GM23338 (cell line): ENCODE measurements around the gene CHSY1. TPM values are rescaled to one million over a fixed set of nuclear protein-coding genes. Genes with fewer than 3 reads are reported as not detected.

Source experiments
- ATAC-seq: fragments of 200-7000 bp; cut with Tn5 transposase; 3 replicates; pipeline ENCODE4 v1.9.1; 2020
- DNase-seq: peaks from one replicate; pipeline ENCODE4 v3.0.0-alpha.2; 2015; ENCODE audit warnings: low spot score
- H2AFZ ChIP-seq: fragments of 200-600 bp; sonication (generic); 2 replicates; pipeline ENCODE4 v1.8.0; 2016; ENCODE audit warnings: antibody characterized with exemption, mild to moderate bottlenecking, moderate library complexity
- H3F3A ChIP-seq: fragments of 200-600 bp; sonication (generic); replicated peaks from 2 replicates; pipeline ENCODE4 v1.8.0; 2017; ENCODE audit warnings: antibody characterized with exemption, mixed run types, low read depth
- H3K27ac ChIP-seq: fragments of 200-600 bp; sonication (generic); 2 replicates; pipeline ENCODE4 v1.6.1; 2016; ENCODE audit warnings: low read depth
- H3K27me3 ChIP-seq: fragments of 200-600 bp; sonication (generic); 2 replicates; pipeline ENCODE4 v1.8.0; 2016; ENCODE audit warnings: mild to moderate bottlenecking, mixed run types, moderate library complexity; ENCODE audit not compliant: insufficient read depth
- H3K36me3 ChIP-seq: fragments of 200-600 bp; sonication (generic); 2 replicates; pipeline ENCODE4 v1.8.0; 2016; ENCODE audit warnings: mild to moderate bottlenecking; ENCODE audit not compliant: insufficient read depth
- H3K4me1 ChIP-seq: fragments of 200-600 bp; sonication (generic); 2 replicates; pipeline ENCODE4 v1.8.0; 2016; ENCODE audit warnings: mild to moderate bottlenecking, moderate library complexity; ENCODE audit not compliant: insufficient read depth
- H3K4me2 ChIP-seq: fragments of 200-600 bp; sonication (generic); 2 replicates; pipeline ENCODE4 v1.7.1; 2017; ENCODE audit warnings: mixed run types
- H3K4me3 ChIP-seq: fragments of 200-600 bp; sonication (generic); 2 replicates; pipeline ENCODE4 v1.6.1; 2016; ENCODE audit warnings: mixed run types
- H3K79me2 ChIP-seq: fragments of 200-600 bp; sonication (generic); replicated peaks from 2 replicates; pipeline ENCODE4 v1.8.0; 2017; ENCODE audit warnings: mild to moderate bottlenecking; ENCODE audit not compliant: insufficient read depth
- H3K9me2 ChIP-seq: fragments of 200-600 bp; sonication (generic); 2 replicates; pipeline ENCODE4 v1.8.0; 2017; ENCODE audit not compliant: insufficient read depth
- H4K20me1 ChIP-seq: fragments of 200-600 bp; sonication (generic); replicated peaks from 2 replicates; pipeline ENCODE4 v1.8.0; 2017; ENCODE audit warnings: mild to moderate bottlenecking; ENCODE audit not compliant: insufficient read depth
- H3K27ac Mint-ChIP-seq: 2 replicates; pipeline ENCODE4 v1.8.0; 2020; ENCODE audit warnings: inconsistent platforms, mild to moderate bottlenecking, moderate library complexity, mixed read lengths
- H3K27me3 Mint-ChIP-seq: 3 replicates; pipeline ENCODE4 v1.8.0; 2022; ENCODE audit warnings: low read depth, mild to moderate bottlenecking, moderate library complexity, mixed read lengths, inconsistent platforms; ENCODE audit not compliant: insufficient read depth, poor library complexity
- H3K36me3 Mint-ChIP-seq: 3 replicates; pipeline ENCODE4 v1.8.0; 2021; ENCODE audit warnings: low read depth, mild to moderate bottlenecking, inconsistent platforms, moderate library complexity, mixed read lengths
- H3K4me1 Mint-ChIP-seq: 3 replicates; pipeline ENCODE4 v1.8.0; 2020; ENCODE audit warnings: mild to moderate bottlenecking, inconsistent platforms, mixed read lengths
- H3K4me3 Mint-ChIP-seq: 3 replicates; pipeline ENCODE4 v1.8.0; 2021; ENCODE audit warnings: moderate library complexity, mild to moderate bottlenecking, inconsistent platforms, mixed read lengths
- H3K9me3 Mint-ChIP-seq: 3 replicates; pipeline ENCODE4 v1.8.0; 2020; ENCODE audit warnings: moderate library complexity, mild to moderate bottlenecking, inconsistent platforms, mixed read lengths
- EZH2 ChIP-seq: fragments of 200-600 bp; sonication (generic); IDR thresholded peaks from one replicate; pipeline ENCODE4 v1.8.0; 2017; ENCODE audit warnings: antibody characterized with exemption, mild to moderate bottlenecking, low read depth; ENCODE audit not compliant: unreplicated experiment
- JUNB ChIP-seq: IDR thresholded peaks from one replicate; pipeline ENCODE4 v1.6.1; 2016; ENCODE audit warnings: antibody characterized with exemption; ENCODE audit not compliant: unreplicated experiment
- NANOG ChIP-seq: IDR thresholded peaks from 2 replicates; pipeline ENCODE4 v1.6.1; 2016; ENCODE audit warnings: antibody characterized with exemption, borderline replicate concordance
- POLR2AphosphoS5 ChIP-seq: IDR thresholded peaks from 2 replicates; pipeline ENCODE4 v1.6.1; 2016; ENCODE audit warnings: antibody characterized with exemption, low read depth
- STAT1 ChIP-seq: IDR thresholded peaks from one replicate; pipeline ENCODE4 v1.6.1; 2016; ENCODE audit warnings: antibody characterized with exemption; ENCODE audit not compliant: unreplicated experiment
- ZNF114 ChIP-seq: fragments of 250-450 bp; sonication (Bioruptor Pico); IDR thresholded peaks from 2 replicates; pipeline ENCODE4 v1.5.0; 2020; ENCODE audit warnings: mild to moderate bottlenecking, moderate library complexity
- polyA plus RNA-seq: library from polyadenylated mRNA; unstranded; fragments of >200 nt; fragmentation: Nextera tagmentation; extraction: Ambion mirVana; gene quantifications from 2 replicates; pipeline ENCODE4 v1.2.1, GENCODE V29; 2016
- total RNA-seq: library from RNA; depleted of rRNA; stranded (reverse); fragments of >200 nt; shearing (Covaris generic); gene quantifications from 2 replicates; pipeline ENCODE4 v1.2.3, GENCODE V29; 2014
- TF ChIP-seq, protein P1 (sequence below): fragments of 250-450 bp; sonication (Bioruptor Pico); IDR thresholded peaks from 2 replicates; pipeline ENCODE4 v1.5.0; 2020; ENCODE audit warnings: mild to moderate bottlenecking, moderate library complexity

The CHSY1 gene
- total and polyA plus RNA-seq, 2 experiments from 2014 or later: 9.8 to 47.7 TPM

DNA sequence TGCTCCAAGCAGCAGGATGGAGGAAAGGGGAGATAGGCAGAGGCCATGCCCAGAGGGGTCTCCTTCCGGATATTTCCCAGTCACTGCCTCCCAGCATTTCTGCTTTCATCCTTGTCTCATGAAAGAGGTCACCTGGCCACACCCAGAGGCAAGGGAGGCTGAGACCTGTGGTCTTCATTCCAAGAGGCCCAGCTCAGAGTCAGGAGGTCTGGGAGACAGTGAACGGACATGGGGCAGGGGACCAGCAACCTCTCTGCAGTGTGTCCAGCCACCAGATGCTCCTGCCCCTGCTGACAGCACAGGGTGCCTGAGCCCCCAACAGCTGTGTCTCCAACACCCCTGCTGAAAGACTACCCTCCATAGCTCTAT, 111.2 kb downstream of the CHSY1 start:
- H3K4me3 Mint-ChIP-seq: no peak overlapping the region
- no peaks in the 10 kb centered on the region for H3K9me3 Mint-ChIP-seq
- no peaks in the 10 kb centered on the region for H3K36me3 ChIP-seq
- DNase-seq (no peak), ATAC-seq (no peak)
- H4K20me1 ChIP-seq: no peaks in the 10 kb centered on the region; the same call in 1 of the 2 replicates
- H3K27ac ChIP-seq: no peak overlapping the region
- no peak overlapping the region for H2AFZ ChIP-seq
- no peaks in the 10 kb centered on the region for H3F3A ChIP-seq
- H3K27ac Mint-ChIP-seq: no peak overlapping the region
- no peaks in the 10 kb centered on the region for H3K79me2 ChIP-seq
- peaks cover 21% of the 10 kb centered on the region for H3K4me1 Mint-ChIP-seq
- H3K27me3 Mint-ChIP-seq: peaks cover 11% of the 10 kb centered on the region
- no peaks in the 10 kb centered on the region for H3K4me1 ChIP-seq
- H3K4me2 ChIP-seq: no peak overlapping the region
- no peaks in the 10 kb centered on the region for H3K27me3 ChIP-seq
- TF ChIP-seq ZNF114 (CRISPR knock-in tag): no peak
- TF ChIP-seq, protein P1, sequence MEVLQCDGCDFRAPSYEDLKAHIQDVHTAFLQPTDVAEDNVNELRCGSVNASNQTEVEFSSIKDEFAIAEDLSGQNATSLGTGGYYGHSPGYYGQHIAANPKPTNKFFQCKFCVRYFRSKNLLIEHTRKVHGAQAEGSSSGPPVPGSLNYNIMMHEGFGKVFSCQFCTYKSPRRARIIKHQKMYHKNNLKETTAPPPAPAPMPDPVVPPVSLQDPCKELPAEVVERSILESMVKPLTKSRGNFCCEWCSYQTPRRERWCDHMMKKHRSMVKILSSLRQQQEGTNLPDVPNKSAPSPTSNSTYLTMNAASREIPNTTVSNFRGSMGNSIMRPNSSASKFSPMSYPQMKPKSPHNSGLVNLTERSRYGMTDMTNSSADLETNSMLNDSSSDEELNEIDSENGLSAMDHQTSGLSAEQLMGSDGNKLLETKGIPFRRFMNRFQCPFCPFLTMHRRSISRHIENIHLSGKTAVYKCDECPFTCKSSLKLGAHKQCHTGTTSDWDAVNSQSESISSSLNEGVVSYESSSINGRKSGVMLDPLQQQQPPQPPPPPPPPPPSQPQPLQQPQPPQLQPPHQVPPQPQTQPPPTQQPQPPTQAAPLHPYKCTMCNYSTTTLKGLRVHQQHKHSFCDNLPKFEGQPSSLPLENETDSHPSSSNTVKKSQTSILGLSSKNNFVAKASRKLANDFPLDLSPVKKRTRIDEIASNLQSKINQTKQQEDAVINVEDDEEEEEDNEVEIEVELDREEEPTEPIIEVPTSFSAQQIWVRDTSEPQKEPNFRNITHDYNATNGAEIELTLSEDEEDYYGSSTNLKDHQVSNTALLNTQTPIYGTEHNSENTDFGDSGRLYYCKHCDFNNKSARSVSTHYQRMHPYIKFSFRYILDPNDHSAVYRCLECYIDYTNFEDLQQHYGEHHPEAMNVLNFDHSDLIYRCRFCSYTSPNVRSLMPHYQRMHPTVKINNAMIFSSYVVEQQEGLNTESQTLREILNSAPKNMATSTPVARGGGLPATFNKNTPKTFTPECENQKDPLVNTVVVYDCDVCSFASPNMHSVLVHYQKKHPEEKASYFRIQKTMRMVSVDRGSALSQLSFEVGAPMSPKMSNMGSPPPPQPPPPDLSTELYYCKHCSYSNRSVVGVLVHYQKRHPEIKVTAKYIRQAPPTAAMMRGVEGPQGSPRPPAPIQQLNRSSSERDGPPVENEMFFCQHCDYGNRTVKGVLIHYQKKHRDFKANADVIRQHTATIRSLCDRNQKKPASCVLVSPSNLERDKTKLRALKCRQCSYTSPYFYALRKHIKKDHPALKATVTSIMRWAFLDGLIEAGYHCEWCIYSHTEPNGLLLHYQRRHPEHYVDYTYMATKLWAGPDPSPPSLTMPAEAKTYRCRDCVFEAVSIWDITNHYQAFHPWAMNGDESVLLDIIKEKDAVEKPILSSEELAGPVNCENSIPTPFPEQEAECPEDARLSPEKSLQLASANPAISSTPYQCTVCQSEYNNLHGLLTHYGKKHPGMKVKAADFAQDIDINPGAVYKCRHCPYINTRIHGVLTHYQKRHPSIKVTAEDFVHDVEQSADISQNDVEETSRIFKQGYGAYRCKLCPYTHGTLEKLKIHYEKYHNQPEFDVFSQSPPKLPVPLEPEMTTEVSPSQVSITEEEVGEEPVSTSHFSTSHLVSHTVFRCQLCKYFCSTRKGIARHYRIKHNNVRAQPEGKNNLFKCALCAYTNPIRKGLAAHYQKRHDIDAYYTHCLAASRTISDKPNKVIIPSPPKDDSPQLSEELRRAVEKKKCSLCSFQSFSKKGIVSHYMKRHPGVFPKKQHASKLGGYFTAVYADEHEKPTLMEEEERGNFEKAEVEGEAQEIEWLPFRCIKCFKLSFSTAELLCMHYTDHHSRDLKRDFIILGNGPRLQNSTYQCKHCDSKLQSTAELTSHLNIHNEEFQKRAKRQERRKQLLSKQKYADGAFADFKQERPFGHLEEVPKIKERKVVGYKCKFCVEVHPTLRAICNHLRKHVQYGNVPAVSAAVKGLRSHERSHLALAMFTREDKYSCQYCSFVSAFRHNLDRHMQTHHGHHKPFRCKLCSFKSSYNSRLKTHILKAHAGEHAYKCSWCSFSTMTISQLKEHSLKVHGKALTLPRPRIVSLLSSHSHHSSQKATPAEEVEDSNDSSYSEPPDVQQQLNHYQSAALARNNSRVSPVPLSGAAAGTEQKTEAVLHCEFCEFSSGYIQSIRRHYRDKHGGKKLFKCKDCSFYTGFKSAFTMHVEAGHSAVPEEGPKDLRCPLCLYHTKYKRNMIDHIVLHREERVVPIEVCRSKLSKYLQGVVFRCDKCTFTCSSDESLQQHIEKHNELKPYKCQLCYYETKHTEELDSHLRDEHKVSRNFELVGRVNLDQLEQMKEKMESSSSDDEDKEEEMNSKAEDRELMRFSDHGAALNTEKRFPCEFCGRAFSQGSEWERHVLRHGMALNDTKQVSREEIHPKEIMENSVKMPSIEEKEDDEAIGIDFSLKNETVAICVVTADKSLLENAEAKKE (CRISPR knock-in tag): no peak
- no peak for TF ChIP-seq EZH2
- TF ChIP-seq JUNB: no peak
- no peak for TF ChIP-seq POLR2AphosphoS5
- TF ChIP-seq NANOG: no peak
- TF ChIP-seq STAT1: no peak
- 0 out of 2 replicates have a peak, but pooled peaks cover 6% of the 10 kb centered on the region for H3K9me2 ChIP-seq
- H3K4me3 ChIP-seq: no peak overlapping the region
- H3K36me3 Mint-ChIP-seq: no peaks in the 10 kb centered on the region
